NCI-H446 treated with DMSO at 0.1 percent for 48 hours (cell line): Measurements from ENCODE around the gene NIPAL3.
"Not testable (repeated sequence)": the region's sequence is repeated elsewhere in the genome, so short reads cannot be mapped to it uniquely, and the experiment has no call there.

ENCODE experiments used
- DNase-seq: peaks from one replicate; lab custom pipeline; 2025; lab: John Stamatoyannopoulos, UW

Gene NIPAL3

DNA sequence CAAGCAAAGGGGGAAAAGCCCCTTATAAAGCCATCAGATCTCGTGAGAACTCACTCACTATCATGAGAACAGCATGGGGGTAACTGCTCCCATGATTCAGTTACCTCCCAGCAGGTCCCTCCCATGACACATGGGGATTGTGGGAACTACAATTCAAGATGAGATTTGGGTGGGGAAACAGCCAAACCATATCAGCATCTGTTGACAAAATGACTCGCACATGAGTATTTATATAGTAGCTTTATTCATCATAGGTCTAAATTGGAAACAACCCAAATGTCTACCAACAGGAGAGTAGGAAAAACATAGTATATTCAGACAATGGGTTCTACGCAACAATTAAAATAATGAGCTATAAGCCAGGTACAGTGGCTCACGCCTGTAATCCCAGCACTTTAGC lies 46.5 kb downstream of the NIPAL3 start:
- DNase-seq = not testable (repeated sequence)

GRCh38 chr1:24463776-24464735 lies 48.5 kb downstream of the NIPAL3 start:
- DNase-seq = no peak

- no peak for DNase-seq
Observed at GRCh38 chr1:24465099-24465498, 49.5 kb downstream of the NIPAL3 start.

DNA sequence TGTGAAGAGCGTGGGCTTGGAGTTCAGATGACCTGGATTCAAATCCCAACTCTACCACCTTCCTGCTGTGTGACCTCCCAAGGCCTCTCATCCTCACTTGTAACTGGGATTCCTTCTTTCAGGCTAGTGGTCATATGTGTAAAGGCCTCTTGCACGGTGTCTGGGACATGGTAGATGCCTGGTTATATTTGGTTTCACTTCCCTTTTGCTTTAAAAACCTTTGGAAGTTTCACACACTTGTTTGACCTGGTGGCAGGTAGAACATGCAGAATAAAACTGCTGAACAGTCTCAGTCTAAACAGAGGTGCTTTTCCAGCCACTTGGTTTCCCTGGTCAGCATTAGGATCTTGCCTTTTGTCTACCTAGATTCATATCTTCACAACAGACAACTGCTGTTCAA lies 50.0 kb downstream of the NIPAL3 start:
- no peak for DNase-seq

GRCh38 chr1:24468685-24469316 lies 53.2 kb downstream of the NIPAL3 start:
- DNase-seq = no peak

DNA sequence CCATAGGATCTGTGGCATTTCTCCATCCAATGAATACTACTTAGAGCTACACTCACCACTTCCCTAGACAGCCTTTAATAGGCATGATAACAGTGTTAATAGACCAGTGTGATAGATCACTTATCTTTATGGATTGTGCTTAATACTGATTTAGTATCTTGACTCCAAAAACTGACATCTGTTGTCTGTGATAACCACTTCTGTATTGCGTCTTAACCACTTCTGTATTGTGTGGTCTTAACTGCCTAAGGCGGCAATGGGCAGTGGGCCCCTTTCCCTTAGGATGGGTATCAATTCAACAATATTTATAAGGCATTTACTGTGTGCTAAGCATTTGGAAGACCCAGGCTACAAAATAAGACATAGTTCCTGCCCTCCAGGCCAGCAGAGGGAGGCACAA lies 55.0 kb downstream of the NIPAL3 start:
- no peak for DNase-seq

- no peak for DNase-seq
Observed at GRCh38 chr1:24472527-24473251, 57.1 kb downstream of the NIPAL3 start.

DNA sequence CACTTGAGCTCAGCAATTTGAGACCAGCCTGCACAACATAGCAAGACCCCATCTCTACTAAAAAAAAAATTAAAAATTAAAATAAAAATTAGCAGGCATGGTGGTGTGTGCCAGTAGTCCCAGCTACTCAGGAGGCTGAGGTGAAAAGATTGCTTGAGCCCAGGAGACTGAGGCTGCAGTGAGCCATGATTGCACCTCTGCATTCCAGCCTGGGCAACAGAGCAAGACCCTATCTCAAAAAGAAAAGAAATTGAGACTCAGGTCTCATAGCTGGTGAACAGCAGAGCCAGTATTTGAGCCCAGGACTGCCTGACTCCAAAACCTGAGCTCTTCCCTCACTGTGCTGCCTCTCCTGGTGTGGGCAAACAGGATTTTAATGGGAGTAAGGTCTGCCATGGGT lies 58.6 kb downstream of the NIPAL3 start:
- no peak for DNase-seq

DNA sequence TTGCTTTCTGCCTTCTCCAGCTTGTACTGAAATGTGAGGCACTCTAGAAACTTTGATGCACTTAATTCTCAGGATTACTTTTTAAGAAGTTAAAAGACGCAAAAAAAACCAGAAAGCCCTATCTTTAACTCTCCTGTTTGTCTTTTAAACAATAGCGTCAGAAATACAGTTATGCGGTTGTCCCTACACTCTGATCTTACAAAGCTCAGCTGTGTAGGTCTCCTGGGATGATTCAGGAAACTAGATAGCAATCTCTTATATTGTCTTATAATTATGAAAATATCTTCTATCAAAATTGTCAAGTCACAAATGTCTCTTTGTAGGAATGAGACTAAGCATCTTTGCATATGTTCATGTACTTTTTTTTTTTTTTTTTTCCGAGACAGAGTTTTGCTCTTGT lies 60.1 kb downstream of the NIPAL3 start:
- no peak for DNase-seq

GRCh38 chr1:24476571-24476970 lies 61.0 kb downstream of the NIPAL3 start:
- no peak for DNase-seq

- no peak for DNase-seq
Observed at GRCh38 chr1:24477309-24477708, 61.7 kb downstream of the NIPAL3 start.

DNA sequence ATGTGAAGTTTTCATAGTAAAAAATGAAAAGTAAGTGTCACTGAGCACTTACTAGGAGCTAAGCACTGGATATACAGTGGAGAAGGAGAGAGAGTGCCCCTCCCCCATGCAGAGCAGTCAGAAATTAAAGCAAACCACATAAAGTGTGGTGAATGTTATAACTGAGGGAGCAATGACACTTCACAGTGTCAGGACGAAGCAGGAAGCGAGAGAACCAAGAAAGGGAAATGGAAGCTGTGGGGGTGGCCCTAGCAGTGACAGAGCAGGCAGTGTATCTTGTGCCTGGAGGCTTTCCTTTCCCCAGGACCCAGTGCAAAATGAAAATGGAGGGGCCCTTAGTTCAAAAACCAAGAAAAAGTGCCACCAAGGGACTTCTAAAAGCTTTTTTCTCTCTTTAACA lies 65.5 kb downstream of the NIPAL3 start:
- no peak for DNase-seq

DNA sequence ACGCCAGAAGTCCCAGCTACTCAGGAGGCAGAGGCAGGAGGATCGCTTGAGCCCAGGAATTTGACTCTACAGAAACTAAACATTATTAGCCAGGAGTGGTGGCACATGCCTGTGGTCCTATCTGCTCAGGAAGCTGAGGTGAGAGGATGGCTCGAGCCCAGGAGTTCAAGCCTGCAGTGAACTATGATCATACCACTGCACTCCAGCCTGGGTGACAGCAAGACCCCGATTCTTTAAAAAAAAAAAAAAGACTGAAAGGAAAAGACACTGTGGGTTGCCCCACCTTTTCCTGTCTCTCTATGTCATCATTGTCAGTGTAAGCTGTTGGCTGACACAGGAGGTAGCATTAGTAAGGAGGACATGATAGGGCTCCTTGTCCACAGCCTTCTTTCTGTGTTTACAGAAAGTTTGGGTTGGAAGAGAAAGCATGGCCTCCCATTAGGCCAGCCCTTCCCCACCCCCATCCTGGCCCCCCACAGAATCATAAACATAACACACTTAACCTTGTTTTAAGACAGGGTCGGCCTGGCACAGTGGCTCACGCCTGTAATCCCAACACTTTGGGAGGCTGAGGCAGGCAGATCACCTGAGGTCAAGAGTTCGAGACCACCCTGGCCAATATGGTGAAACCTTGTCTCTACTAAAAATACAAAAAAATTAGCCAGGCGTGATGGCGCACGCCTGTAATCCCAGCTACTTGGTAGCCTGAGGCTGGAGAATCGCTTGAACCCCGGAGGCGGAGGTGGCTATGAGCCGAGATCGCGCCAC lies 66.4 kb downstream of the NIPAL3 start:
- DNase-seq = no peak

DNA sequence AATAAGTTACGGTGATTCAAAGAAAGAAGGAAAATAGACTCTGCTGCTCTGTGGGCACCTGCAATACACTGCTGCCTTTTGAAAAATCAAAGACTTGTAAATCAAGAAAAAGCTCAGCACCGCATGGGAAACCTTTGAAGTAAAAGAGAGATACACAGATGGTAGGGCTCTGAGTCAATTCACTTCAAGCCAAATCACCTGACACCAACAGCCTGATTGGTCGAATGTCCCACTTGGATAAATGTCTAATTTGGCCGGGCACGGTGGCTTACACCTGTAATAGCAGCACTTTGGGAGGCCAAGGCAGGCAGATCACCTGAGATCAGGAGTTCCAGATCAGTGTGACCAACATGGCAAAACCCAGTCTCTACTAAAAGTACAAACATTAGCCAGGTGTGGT lies 67.8 kb downstream of the NIPAL3 start:
- DNase-seq = no peak

DNA sequence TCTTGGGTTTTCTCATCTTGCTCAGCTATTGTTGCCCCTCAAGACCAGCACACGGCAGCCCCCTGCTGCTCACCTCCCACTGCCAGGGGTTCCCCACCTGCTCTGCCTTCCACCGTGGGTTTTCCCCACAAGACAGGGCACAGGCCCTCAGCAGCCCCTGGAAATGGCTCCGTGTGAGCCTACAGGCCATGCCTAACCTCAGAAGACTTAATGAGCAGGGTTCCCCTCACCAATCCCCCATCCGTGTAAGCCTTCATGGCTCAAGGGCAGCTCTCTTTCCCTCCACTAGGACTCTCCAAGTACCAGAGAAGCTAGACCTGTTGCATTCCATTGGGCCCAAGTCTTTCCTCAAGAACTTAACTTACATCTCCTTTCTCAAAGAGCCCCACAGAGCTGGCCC lies 68.6 kb downstream of the NIPAL3 start:
- no peak for DNase-seq

- DNase-seq = no peak
Observed at GRCh38 chr1:24486331-24487065, 70.9 kb downstream of the NIPAL3 start.

DNA sequence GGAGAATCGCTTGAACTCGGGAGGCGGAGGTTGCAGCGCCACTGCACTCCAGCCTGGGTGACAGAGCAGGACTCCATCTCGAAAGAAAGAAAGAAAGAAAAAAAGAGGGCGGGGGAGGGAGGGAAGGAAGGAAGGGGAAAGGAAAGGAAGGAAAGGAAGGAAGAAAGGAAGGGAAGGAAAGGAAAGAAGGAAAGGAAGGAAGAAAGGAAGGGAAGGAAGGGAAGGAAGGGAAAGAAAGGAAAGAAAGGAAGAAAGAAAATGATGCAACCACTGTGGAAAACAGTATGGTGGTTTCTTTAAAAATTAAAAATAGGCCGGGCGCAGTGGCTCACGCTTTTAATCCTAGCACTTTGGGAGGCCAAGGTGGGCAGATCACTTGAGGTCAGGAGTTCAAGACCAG lies 71.9 kb downstream of the NIPAL3 start:
- DNase-seq = no peak

- DNase-seq = not testable (repeated sequence)
Observed at GRCh38 chr1:24488159-24488558, 72.6 kb downstream of the NIPAL3 start.

DNA sequence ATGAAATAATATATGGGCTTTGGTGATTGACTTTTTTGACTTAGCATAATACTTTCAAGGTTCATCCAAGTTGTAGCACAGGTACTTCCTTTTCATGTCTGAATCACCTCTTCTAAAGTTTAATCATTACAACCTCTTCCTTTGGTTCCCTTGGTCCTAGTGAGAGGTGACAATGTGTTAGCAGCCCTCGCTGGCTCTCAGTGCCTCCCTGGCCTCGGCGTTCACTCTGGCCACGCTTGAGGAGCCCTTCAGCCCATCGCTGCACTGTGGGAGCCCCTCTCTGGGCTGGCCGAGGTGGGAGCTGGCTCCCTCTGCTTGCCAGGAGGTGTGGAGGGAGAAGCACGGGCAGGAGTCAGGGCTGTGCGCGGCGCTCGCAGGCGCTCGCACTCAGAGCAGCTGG lies 74.1 kb downstream of the NIPAL3 start:
- no peak for DNase-seq

DNA sequence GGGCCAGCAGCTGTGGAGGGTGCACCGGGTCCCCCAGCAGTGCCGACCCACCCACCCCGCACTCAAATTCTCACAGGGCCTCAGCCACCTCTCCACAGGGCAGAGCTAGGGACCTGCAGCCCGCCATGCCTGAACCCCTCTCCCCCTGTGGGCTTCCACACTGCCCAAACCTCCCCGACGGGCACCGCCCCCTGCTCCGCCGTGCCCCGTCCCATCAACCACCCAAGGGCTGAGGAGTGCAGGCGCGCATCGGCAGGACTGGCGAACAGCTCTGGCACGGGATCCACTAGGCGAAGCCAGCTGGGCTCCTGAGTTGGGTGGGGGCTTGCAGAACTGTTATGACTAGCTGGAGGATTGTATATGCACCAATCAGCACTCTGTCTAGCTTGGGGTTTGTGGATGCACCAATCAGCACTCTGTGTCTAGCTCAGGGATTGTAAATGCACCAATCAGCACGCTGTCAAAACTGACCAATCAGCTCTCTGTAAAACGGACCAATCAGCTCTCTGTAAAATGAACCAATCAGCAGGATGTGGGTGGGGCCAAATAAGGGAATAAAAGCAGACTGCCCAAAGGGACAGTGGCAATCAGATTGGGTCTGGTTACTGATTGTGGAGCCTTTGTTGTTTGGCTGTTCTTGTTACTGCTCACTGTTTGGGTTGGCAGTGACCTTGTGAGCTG lies 74.6 kb downstream of the NIPAL3 start:
- no peak for DNase-seq
